CD14-positive monocyte (primary cell): ENCODE measurements around the gene ZNF677. TPM values are rescaled to one million over a fixed set of nuclear protein-coding genes. Genes with fewer than 3 reads are reported as not detected.
"Not testable (repeated sequence)": the region's sequence is repeated elsewhere in the genome, so short reads cannot be mapped to it uniquely, and the experiment has no call there.

Source experiments
- DNase-seq, 3 donors: peaks; one replicate each; pipeline ENCODE4 v3.0.0-alpha.2; 2011 to 2022
- H2AFZ ChIP-seq: 2 replicates; pipeline ENCODE4 v1.6.0; 2012; ENCODE audit warnings: mild to moderate bottlenecking, low read depth, low read length, inconsistent platforms; ENCODE audit not compliant: insufficient read depth, poor library complexity, severe bottlenecking
- H3K27ac ChIP-seq, 2 donors: 1 replicate in 1 of 2; 2 replicates in 1 of 2; pipeline ENCODE4 v1.5.1; 2012 to 2013; ENCODE audit warnings: low read length in 2 of 2, control low read depth in 1 of 2, inconsistent platforms in 1 of 2, low read depth in 1 of 2, mild to moderate bottlenecking in 1 of 2
- H3K27me3 ChIP-seq, 2 donors: one replicate each; pipeline versions ENCODE4 v1.6.0 to v1.6.1; 2011 to 2013; ENCODE audit warnings: low read length in 2 of 2; ENCODE audit not compliant: control insufficient read depth in 2 of 2, insufficient read depth in 2 of 2
- H3K36me3 ChIP-seq, 2 donors: replicated peaks in 1 of 2; 1 replicate in 1 of 2; 2 replicates in 1 of 2; pipeline versions ENCODE4 v1.5.1 to v1.6.1; 2012 to 2013; ENCODE audit warnings: low read length in 2 of 2, control low read depth in 1 of 2, inconsistent platforms in 1 of 2, mild to moderate bottlenecking in 1 of 2; ENCODE audit not compliant: insufficient read depth in 2 of 2, control insufficient read depth in 1 of 2
- H3K4me1 ChIP-seq, 2 donors: 1 replicate in 1 of 2; 2 replicates in 1 of 2; pipeline versions ENCODE4 v1.5.1 to v1.6.1; 2012 to 2013; ENCODE audit warnings: low read length in 2 of 2, control low read depth in 1 of 2, inconsistent platforms in 1 of 2, mild to moderate bottlenecking in 1 of 2, moderate library complexity in 1 of 2; ENCODE audit not compliant: insufficient read depth in 2 of 2, control insufficient read depth in 1 of 2
- H3K4me2 ChIP-seq: replicated peaks from 2 replicates; pipeline ENCODE3; 2012; ENCODE audit warnings: low read length, moderate library complexity, mild to moderate bottlenecking; ENCODE audit not compliant: poor library complexity, severe bottlenecking; ENCODE audit errors: extremely low read depth
- H3K4me3 ChIP-seq, 3 experiments: fragments of 200-600 bp in 1 of 3; sonication (generic) in 1 of 3; replicated peaks in 1 of 3; 1 replicate in 2 of 3; 2 replicates in 1 of 3; pipeline ENCODE4 v1.5.1; 2011 to 2013; ENCODE audit warnings: low read length in 3 of 3, mild to moderate bottlenecking in 3 of 3, control low read depth in 2 of 3, low read depth in 2 of 3, inconsistent platforms in 1 of 3, moderate library complexity in 1 of 3
- H3K79me2 ChIP-seq: 2 replicates; pipeline ENCODE4 v1.6.0; 2012; ENCODE audit warnings: mild to moderate bottlenecking, control low read depth, inconsistent platforms, low read length, moderate library complexity; ENCODE audit not compliant: insufficient read depth
- H3K9ac ChIP-seq: 2 replicates; pipeline ENCODE4 v1.6.0; 2017; ENCODE audit warnings: low read length, mild to moderate bottlenecking; ENCODE audit not compliant: insufficient read depth, poor library complexity, severe bottlenecking
- H3K9me3 ChIP-seq, 2 donors: replicated peaks in 1 of 2; 1 replicate in 1 of 2; 2 replicates in 1 of 2; pipeline versions ENCODE4 v1.5.1 to v1.6.1; 2012 to 2013; ENCODE audit warnings: low read length in 2 of 2, control low read depth in 1 of 2; ENCODE audit not compliant: control insufficient read depth in 1 of 2, insufficient read depth in 1 of 2
- H4K20me1 ChIP-seq: 2 replicates; pipeline ENCODE4 v1.6.0; 2012; ENCODE audit warnings: mild to moderate bottlenecking, low read length, control low read depth, moderate library complexity; ENCODE audit not compliant: insufficient read depth
- H3K27ac Mint-ChIP-seq, 7 donors: one replicate each; pipeline ENCODE4 v1.8.0; 2020; ENCODE audit warnings: mild to moderate bottlenecking in 7 of 7, mixed read lengths in 7 of 7, moderate library complexity in 6 of 7, inconsistent platforms in 2 of 7
- H3K27me3 Mint-ChIP-seq, 3 donors: one replicate each; pipeline ENCODE4 v1.8.0; 2021 to 2022; ENCODE audit warnings: low read depth in 3 of 3, mild to moderate bottlenecking in 3 of 3, mixed read lengths in 3 of 3, moderate library complexity in 3 of 3, inconsistent platforms in 1 of 3
- H3K36me3 Mint-ChIP-seq, 2 donors: one replicate each; pipeline ENCODE4 v1.8.0; 2020; ENCODE audit warnings: mixed read lengths in 2 of 2, inconsistent platforms in 1 of 2, mild to moderate bottlenecking in 1 of 2
- H3K4me1 Mint-ChIP-seq: one replicate; pipeline ENCODE4 v1.8.0; 2020; ENCODE audit warnings: mild to moderate bottlenecking, mixed read lengths
- H3K4me3 Mint-ChIP-seq, 2 donors: one replicate each; pipeline ENCODE4 v1.8.0; 2020; ENCODE audit warnings: mild to moderate bottlenecking in 2 of 2, mixed read lengths in 2 of 2, moderate library complexity in 1 of 2
- H3K9me3 Mint-ChIP-seq, 7 donors: one replicate each; pipeline ENCODE4 v1.8.0; 2020 to 2022; ENCODE audit warnings: mixed read lengths in 7 of 7, mild to moderate bottlenecking in 6 of 7, moderate library complexity in 6 of 7, inconsistent platforms in 2 of 7
- WGBS: methylation state at CpG from one replicate; pipeline ENCODE4 v1.1.5; 2013; ENCODE audit warnings: missing lambda C conversion rate; ENCODE audit not compliant: insufficient coverage; 5-methylcytosine and 5-hydroxymethylcytosine counted together
- intact Hi-C, 2 donors: fragments of 100-400 bp; cut with micrococcal nuclease; formaldehyde crosslinking; loops; one replicate each; pipeline versions ENCODE4 v1.15.0 to v1.15.1; 2023
- polyA plus RNA-seq, 3 donors: library from polyadenylated mRNA; depleted of rRNA in 1 of 3; unstranded in 2 of 3; stranded (reverse) in 1 of 3; fragments of 300-500 nt in 2 of 3; fragments of >200 nt in 1 of 3; fragmentation: Illumina TruSeq in 2 of 3; gene quantifications; 1 replicate in 2 of 3; 2 replicates in 1 of 3; pipeline ENCODE4 v1.2.3, GENCODE V29; 2012 to 2021
- TF ChIP-seq, protein P1 (sequence below): fragments of 200-600 bp; IDR thresholded peaks from one replicate; pipeline ENCODE4 v1.8.0; 2022; ENCODE audit warnings: antibody characterized with exemption, mild to moderate bottlenecking

ZNF677 gene
- polyA plus RNA-seq, 3 donors = 0.68 to 2.1 (median 1.5) TPM

DNA sequence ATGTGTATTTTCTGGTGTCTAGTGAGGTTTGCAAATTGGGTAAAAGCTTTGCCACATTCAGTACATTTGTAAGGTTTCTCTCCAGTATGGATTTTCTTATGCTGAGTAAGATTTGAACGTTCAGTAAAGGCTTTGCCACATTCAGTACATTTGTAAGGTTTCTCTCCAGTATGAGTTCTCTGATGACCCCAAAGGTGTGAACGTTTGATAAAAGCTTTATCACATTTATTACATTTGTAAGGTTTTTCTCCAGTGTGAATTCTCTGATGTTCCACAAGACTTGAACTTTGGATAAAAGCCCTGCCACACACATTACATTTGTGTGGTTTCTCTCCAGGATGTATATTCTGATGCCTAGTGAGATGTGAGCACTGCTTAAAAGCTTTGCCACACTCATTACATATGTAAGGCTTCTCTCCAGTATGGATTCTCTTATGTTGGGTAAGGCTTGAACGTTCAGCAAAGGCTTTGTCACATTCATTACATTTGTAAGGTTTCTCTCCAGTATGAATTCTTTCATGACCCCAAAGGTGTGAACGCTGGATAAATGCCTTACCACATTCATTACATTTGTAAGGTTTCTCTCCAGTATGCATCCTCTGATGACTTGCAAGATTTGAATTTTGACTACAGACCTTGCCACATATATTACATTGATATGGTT, 17.4 kb downstream of the ZNF677 start:
- peaks cover 50 to 100% of the 10 kb centered on the region in 2 donors for H3K9me3 ChIP-seq
- WGBS = no CpG with 5 or more reads among the region's 4 CpGs
- peaks cover 16 to 18% of the 10 kb centered on the region in 2 donors for H3K36me3 Mint-ChIP-seq

GRCh38 chr19:53224606-53225005, 30.1 kb downstream of the ZNF677 start:
- no peak overlapping the region for H3K4me3 Mint-ChIP-seq
- H3K36me3 Mint-ChIP-seq = no peaks in the 10 kb centered on the region
- H3K27ac ChIP-seq = no peak overlapping the region
- DNase-seq = no peak
- H3K36me3 ChIP-seq = no peaks in the 10 kb centered on the region
- intact Hi-C loops = no loop called here
- no peak overlapping the region for H3K4me3 ChIP-seq
- H3K4me1 ChIP-seq = no peaks in the 10 kb centered on the region
- H3K9ac ChIP-seq = no peak overlapping the region
- peaks cover 0 to 2% (median 0%) of the 10 kb centered on the region in 3 donors for H3K27me3 Mint-ChIP-seq
- 100% methylated on average over 1 of the region's 20 CpGs for WGBS
- no peak overlapping the region for H3K27ac Mint-ChIP-seq
- H3K9me3 ChIP-seq = peaks cover 65 to 84% of the 10 kb centered on the region in 2 donors
- no peaks in the 10 kb centered on the region for H3K4me1 Mint-ChIP-seq
- H3K79me2 ChIP-seq = no peaks in the 10 kb centered on the region
- TF ChIP-seq, protein P1, sequence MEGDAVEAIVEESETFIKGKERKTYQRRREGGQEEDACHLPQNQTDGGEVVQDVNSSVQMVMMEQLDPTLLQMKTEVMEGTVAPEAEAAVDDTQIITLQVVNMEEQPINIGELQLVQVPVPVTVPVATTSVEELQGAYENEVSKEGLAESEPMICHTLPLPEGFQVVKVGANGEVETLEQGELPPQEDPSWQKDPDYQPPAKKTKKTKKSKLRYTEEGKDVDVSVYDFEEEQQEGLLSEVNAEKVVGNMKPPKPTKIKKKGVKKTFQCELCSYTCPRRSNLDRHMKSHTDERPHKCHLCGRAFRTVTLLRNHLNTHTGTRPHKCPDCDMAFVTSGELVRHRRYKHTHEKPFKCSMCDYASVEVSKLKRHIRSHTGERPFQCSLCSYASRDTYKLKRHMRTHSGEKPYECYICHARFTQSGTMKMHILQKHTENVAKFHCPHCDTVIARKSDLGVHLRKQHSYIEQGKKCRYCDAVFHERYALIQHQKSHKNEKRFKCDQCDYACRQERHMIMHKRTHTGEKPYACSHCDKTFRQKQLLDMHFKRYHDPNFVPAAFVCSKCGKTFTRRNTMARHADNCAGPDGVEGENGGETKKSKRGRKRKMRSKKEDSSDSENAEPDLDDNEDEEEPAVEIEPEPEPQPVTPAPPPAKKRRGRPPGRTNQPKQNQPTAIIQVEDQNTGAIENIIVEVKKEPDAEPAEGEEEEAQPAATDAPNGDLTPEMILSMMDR = no peak
- no peak overlapping the region for H3K4me2 ChIP-seq
- H4K20me1 ChIP-seq = no peaks in the 10 kb centered on the region
- H3K27me3 ChIP-seq = no peaks in the 10 kb centered on the region
- peaks cover 38 to 90% (median 81%) of the 10 kb centered on the region in 7 donors for H3K9me3 Mint-ChIP-seq
- H2AFZ ChIP-seq = no peak overlapping the region

More for the DNA sequence above, 17.4 kb downstream of the ZNF677 start:
- Histone ChIP-seq H3K4me1 (no peaks in the 10 kb centered on the region), H3K4me2 (no peak overlapping the region), H3K36me3 (peaks cover 0 to 26% of the 10 kb centered on the region in 2 donors), H3K27me3 (no peaks in the 10 kb centered on the region), H3K79me2 (no peaks in the 10 kb centered on the region), H3K4me3 (peak overlapping the region in 1 of 3 experiments; percentile 3), H3K27ac (no peak overlapping the region), H3K9ac (no peak overlapping the region), H2AFZ (no peak overlapping the region), H4K20me1 (no peaks in the 10 kb centered on the region)
- DNase-seq = no peak
- Mint-ChIP-seq H3K4me3 (no peak overlapping the region), H3K27ac (no peak overlapping the region), H3K27me3 (no peaks in the 10 kb centered on the region), H3K4me1 (no peaks in the 10 kb centered on the region), H3K9me3 (peaks cover 46 to 88% (median 85%) of the 10 kb centered on the region in 7 donors)
- intact Hi-C loops = no loop called here
- TF ChIP-seq, protein P1 = no peak

DNA sequence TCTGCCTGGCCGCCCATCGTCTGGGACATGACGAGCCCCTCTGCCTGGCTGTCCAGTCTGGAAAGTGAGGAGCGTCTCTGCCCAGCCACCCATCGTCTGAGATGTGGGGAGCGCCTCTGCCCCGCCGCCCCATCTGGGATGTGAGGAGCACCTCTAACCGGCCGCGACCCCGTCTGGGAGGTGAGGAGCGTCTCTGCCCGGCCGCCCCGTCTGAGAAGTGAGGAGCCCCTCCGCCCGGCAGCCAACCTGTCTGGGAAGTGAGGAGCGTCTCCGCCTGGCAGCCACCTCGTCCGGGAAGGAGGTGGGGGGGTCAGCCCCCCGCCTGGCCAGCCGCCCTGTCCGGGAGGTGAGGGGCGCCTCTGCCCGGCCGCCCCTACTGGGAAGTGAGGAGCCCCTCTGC, 32.0 kb downstream of the ZNF677 start:
- DNase-seq, H4K20me1 ChIP-seq, intact Hi-C loops, H3K36me3 Mint-ChIP-seq, H3K36me3 ChIP-seq, H3K27me3 Mint-ChIP-seq, H3K79me2 ChIP-seq, H2AFZ ChIP-seq, H3K27me3 ChIP-seq, H3K4me3 ChIP-seq, H3K4me2 ChIP-seq, H3K9ac ChIP-seq, H3K4me1 ChIP-seq, H3K27ac ChIP-seq, H3K27ac Mint-ChIP-seq, H3K4me1 Mint-ChIP-seq, H3K4me3 Mint-ChIP-seq: not testable (repeated sequence)
- H3K9me3 Mint-ChIP-seq = peaks cover 37 to 90% (median 83%) of the 10 kb centered on the region in 7 donors
- peaks cover 64 to 81% of the 10 kb centered on the region in 2 donors for H3K9me3 ChIP-seq
- WGBS = no CpG with 5 or more reads among the region's 28 CpGs
